ENCODE measurements around the gene CXCR2. TPM values are rescaled to one million over a fixed set of nuclear protein-coding genes. Genes with fewer than 3 reads are reported as not detected.

Gene CXCR2
- 0.12 TPM for polyA plus RNA-seq
- long read RNA-seq, donor 1: 0 reads
- long read RNA-seq, donor 2: 0 reads
- long read RNA-seq, donor 3: 0 reads
- long read RNA-seq, donor 4: 0 reads
- long read RNA-seq, donor 5: 0 reads
- long read RNA-seq, donor 6: 0 reads
- long read RNA-seq, donor 7: 0 reads
- long read RNA-seq, donor 8: 0 reads
- long read RNA-seq, donor 9: 0 reads
- long read RNA-seq, donor 10: 0 reads
- long read RNA-seq, donor 11: 0 reads

- Histone ChIP-seq H3K9me3 (ENCODE audit: control insufficient read depth, low read depth, low read length) (peaks cover 4% of the 10 kb centered on the region), H3K4me3 (ENCODE audit: low read length) (no peak within 1 kb of the TSS)
- 100% methylated on average over 1 of the region's 8 CpGs for WGBS (ENCODE audit: insufficient coverage, low lambda C conversion rate)
Observed at GRCh38 chr2:218125626-218126080, at the start of gene CXCR2. Gene CXCR2, plus strand, starts transcription at chr2:218126028. Its CDS starts 8,774 bp downstream, at chr2:218134802.

DNA sequence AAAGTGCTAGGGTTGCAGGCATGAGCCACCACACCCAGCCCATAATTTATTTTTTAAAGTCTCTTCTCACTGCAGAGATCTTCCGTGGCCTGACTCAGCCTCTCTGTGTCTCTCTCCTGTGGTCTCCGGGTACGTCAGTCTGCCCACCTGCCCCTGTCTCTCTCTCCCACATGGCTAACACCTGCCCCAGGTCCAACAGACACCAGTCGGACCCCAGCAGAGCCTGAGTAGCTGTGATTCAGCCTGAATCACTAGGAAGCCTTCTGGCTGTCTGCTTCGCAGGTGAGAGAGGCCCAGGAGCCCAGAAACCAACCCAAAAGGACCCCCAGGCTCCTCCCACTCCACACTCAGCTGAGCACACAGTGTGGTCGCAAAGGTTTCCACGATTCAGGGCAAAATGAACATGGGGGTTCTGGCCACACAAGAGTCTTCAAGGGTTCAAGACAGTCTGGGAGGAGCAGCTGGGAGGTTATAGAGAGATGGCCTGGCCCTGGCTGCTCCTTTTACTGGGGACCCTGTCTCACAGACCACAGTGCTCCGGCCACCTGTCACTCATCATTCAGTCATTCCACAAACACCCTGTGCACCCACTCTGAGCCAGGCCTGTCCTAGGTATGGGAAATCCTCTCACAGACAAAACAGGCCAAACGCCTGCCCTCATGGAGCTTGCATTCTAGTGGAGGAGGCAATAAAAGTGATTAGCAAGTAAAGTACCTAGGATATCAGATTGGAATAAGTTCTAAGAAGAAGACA lies 48.2 kb upstream of the CXCR2 start:
- Histone ChIP-seq H3K4me1 (ENCODE audit: control insufficient read depth, insufficient read depth, low read length) (no peaks in the 10 kb centered on the region), H3K36me3 (ENCODE audit: control insufficient read depth, insufficient read depth, low read length) (no peaks in the 10 kb centered on the region), H3K27ac (ENCODE audit: low read length) (no peak overlapping the region), H3K27me3 (ENCODE audit: control insufficient read depth, insufficient read depth, low read length) (no peaks in the 10 kb centered on the region), H3K9me3 (ENCODE audit: control insufficient read depth, low read depth, low read length) (no peaks in the 10 kb centered on the region), H3K4me3 (ENCODE audit: low read length) (no peak overlapping the region)
- DNase-seq: no peak
- WGBS (ENCODE audit: insufficient coverage, low lambda C conversion rate): no CpG with 5 or more reads among the region's 9 CpGs

More at GRCh38 chr2:218125626-218126080, at the start of gene CXCR2:
- no peaks in the 10 kb centered on the region for H3K4me1 ChIP-seq (ENCODE audit: control insufficient read depth, insufficient read depth, low read length)
- peaks cover 13% of the 10 kb centered on the region for H3K27me3 ChIP-seq (ENCODE audit: control insufficient read depth, insufficient read depth, low read length)
- H3K27ac ChIP-seq (ENCODE audit: low read length): no peak within 1 kb of the TSS
- no peaks in the 10 kb centered on the region for H3K36me3 ChIP-seq (ENCODE audit: control insufficient read depth, insufficient read depth, low read length)
- no peak for DNase-seq

- no peaks in the 10 kb centered on the region for H3K4me1 ChIP-seq (ENCODE audit: control insufficient read depth, insufficient read depth, low read length)
- no peak overlapping the region for H3K27ac ChIP-seq (ENCODE audit: low read length)
- H3K27me3 ChIP-seq (ENCODE audit: control insufficient read depth, insufficient read depth, low read length): no peaks in the 10 kb centered on the region
- no peak overlapping the region for H3K4me3 ChIP-seq (ENCODE audit: low read length)
- no peaks in the 10 kb centered on the region for H3K36me3 ChIP-seq (ENCODE audit: control insufficient read depth, insufficient read depth, low read length)
- no peak for DNase-seq
- no CpG with 5 or more reads among the region's 15 CpGs for WGBS (ENCODE audit: insufficient coverage, low lambda C conversion rate)
- H3K9me3 ChIP-seq (ENCODE audit: control insufficient read depth, low read depth, low read length): no peaks in the 10 kb centered on the region
Observed at GRCh38 chr2:218079943-218080913, 45.6 kb upstream of the CXCR2 start.

DNA sequence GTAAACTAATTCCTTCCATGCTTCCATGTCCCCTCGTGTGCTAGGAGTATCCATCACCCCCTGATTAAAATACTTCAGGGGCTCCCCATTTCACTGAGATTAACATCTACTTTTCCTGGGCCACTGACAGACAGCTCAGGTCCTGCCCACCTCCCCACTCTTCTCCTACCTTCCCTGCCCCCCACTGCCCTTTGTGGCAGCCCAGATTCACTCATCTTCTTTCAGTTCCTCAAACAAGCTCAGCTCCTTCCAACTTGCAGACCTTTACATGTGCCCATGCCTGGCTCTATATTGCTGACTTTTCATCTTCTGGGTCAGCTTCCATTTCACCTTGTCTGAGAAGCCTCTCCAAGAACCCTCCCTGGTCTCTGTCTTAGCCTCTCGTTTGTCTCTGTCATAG lies 44.8 kb upstream of the CXCR2 start:
- H3K27me3 ChIP-seq (ENCODE audit: control insufficient read depth, insufficient read depth, low read length): peaks cover 3% of the 10 kb centered on the region
- no peak overlapping the region for H3K4me3 ChIP-seq (ENCODE audit: low read length)
- no peak overlapping the region for H3K27ac ChIP-seq (ENCODE audit: low read length)
- DNase-seq: no peak
- no peaks in the 10 kb centered on the region for H3K9me3 ChIP-seq (ENCODE audit: control insufficient read depth, low read depth, low read length)
- H3K4me1 ChIP-seq (ENCODE audit: control insufficient read depth, insufficient read depth, low read length): no peaks in the 10 kb centered on the region
- no peaks in the 10 kb centered on the region for H3K36me3 ChIP-seq (ENCODE audit: control insufficient read depth, insufficient read depth, low read length)
- WGBS (ENCODE audit: insufficient coverage, low lambda C conversion rate): 100% methylated on average over 1 of the region's 2 CpGs

- DNase-seq: no peak
- WGBS (ENCODE audit: insufficient coverage, low lambda C conversion rate): no CpG with 5 or more reads among the region's 7 CpGs
- no peaks in the 10 kb centered on the region for H3K4me1 ChIP-seq (ENCODE audit: control insufficient read depth, insufficient read depth, low read length)
- no peaks in the 10 kb centered on the region for H3K36me3 ChIP-seq (ENCODE audit: control insufficient read depth, insufficient read depth, low read length)
- H3K27ac ChIP-seq (ENCODE audit: low read length): no peak overlapping the region
- peaks cover 4% of the 10 kb centered on the region for H3K9me3 ChIP-seq (ENCODE audit: control insufficient read depth, low read depth, low read length)
- H3K4me3 ChIP-seq (ENCODE audit: low read length): no peak overlapping the region
- H3K27me3 ChIP-seq (ENCODE audit: control insufficient read depth, insufficient read depth, low read length): peaks cover 3% of the 10 kb centered on the region
Observed at GRCh38 chr2:218081695-218082094, 44.1 kb upstream of the CXCR2 start.

- peaks cover 4% of the 10 kb centered on the region for H3K9me3 ChIP-seq (ENCODE audit: control insufficient read depth, low read depth, low read length)
- H3K4me3 ChIP-seq (ENCODE audit: low read length): no peak overlapping the region
- DNase-seq: no peak
- no peak overlapping the region for H3K27ac ChIP-seq (ENCODE audit: low read length)
- no CpG with 5 or more reads among the region's 14 CpGs for WGBS (ENCODE audit: insufficient coverage, low lambda C conversion rate)
- peaks cover 3% of the 10 kb centered on the region for H3K27me3 ChIP-seq (ENCODE audit: control insufficient read depth, insufficient read depth, low read length)
- H3K4me1 ChIP-seq (ENCODE audit: control insufficient read depth, insufficient read depth, low read length): no peaks in the 10 kb centered on the region
- H3K36me3 ChIP-seq (ENCODE audit: control insufficient read depth, insufficient read depth, low read length): no peaks in the 10 kb centered on the region
Observed at GRCh38 chr2:218082586-218083351, 43.1 kb upstream of the CXCR2 start.

- WGBS (ENCODE audit: insufficient coverage, low lambda C conversion rate): no CpG with 5 or more reads among the region's 3 CpGs
- Histone ChIP-seq H3K27me3 (ENCODE audit: control insufficient read depth, insufficient read depth, low read length) (peaks cover 3% of the 10 kb centered on the region), H3K27ac (ENCODE audit: low read length) (no peak overlapping the region), H3K4me3 (ENCODE audit: low read length) (no peak overlapping the region), H3K36me3 (ENCODE audit: control insufficient read depth, insufficient read depth, low read length) (no peaks in the 10 kb centered on the region), H3K4me1 (ENCODE audit: control insufficient read depth, insufficient read depth, low read length) (no peaks in the 10 kb centered on the region), H3K9me3 (ENCODE audit: control insufficient read depth, low read depth, low read length) (peaks cover 4% of the 10 kb centered on the region)
- DNase-seq: no peak
Observed at GRCh38 chr2:218083352-218083676, 42.5 kb upstream of the CXCR2 start.

- no peak overlapping the region for H3K27ac ChIP-seq (ENCODE audit: low read length)
- peaks cover 4% of the 10 kb centered on the region for H3K9me3 ChIP-seq (ENCODE audit: control insufficient read depth, low read depth, low read length)
- peaks cover 6% of the 10 kb centered on the region for H3K27me3 ChIP-seq (ENCODE audit: control insufficient read depth, insufficient read depth, low read length)
- H3K36me3 ChIP-seq (ENCODE audit: control insufficient read depth, insufficient read depth, low read length): no peaks in the 10 kb centered on the region
- no peak for DNase-seq
- no peaks in the 10 kb centered on the region for H3K4me1 ChIP-seq (ENCODE audit: control insufficient read depth, insufficient read depth, low read length)
- H3K4me3 ChIP-seq (ENCODE audit: low read length): no peak overlapping the region
Observed at GRCh38 chr2:218086478-218086877, 39.4 kb upstream of the CXCR2 start.

GRCh38 chr2:218089259-218089658 lies 36.6 kb upstream of the CXCR2 start:
- WGBS (ENCODE audit: insufficient coverage, low lambda C conversion rate): no CpG with 5 or more reads among the region's 8 CpGs
- no peak overlapping the region for H3K4me3 ChIP-seq (ENCODE audit: low read length)
- H3K27ac ChIP-seq (ENCODE audit: low read length): no peak overlapping the region
- no peaks in the 10 kb centered on the region for H3K4me1 ChIP-seq (ENCODE audit: control insufficient read depth, insufficient read depth, low read length)
- H3K9me3 ChIP-seq (ENCODE audit: control insufficient read depth, low read depth, low read length): peaks cover 4% of the 10 kb centered on the region
- H3K27me3 ChIP-seq (ENCODE audit: control insufficient read depth, insufficient read depth, low read length): peaks cover 6% of the 10 kb centered on the region
- no peak for DNase-seq
- no peaks in the 10 kb centered on the region for H3K36me3 ChIP-seq (ENCODE audit: control insufficient read depth, insufficient read depth, low read length)

DNA sequence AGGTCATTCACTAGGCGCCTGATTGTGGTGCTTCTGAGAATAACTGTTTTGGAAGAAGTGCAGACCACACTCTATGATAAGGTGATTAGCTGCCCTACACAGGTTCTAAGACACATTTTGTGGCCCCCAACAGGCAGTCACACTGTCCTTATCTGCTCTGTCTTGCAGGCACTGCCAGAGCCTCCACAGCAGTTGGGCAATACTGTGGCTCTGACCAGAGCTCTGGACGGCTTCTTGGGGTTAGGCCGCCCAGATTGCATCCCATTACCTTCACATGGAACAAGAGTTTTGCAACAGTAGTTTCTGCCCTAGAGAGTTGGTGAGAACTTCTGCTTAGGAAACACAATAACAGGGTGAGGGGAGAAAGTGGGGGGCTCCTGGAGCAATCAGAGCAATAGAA lies 34.1 kb upstream of the CXCR2 start:
- Histone ChIP-seq H3K27ac (ENCODE audit: low read length) (no peak overlapping the region), H3K9me3 (ENCODE audit: control insufficient read depth, low read depth, low read length) (no peaks in the 10 kb centered on the region), H3K4me1 (ENCODE audit: control insufficient read depth, insufficient read depth, low read length) (no peaks in the 10 kb centered on the region), H3K27me3 (ENCODE audit: control insufficient read depth, insufficient read depth, low read length) (peaks cover 3% of the 10 kb centered on the region), H3K36me3 (ENCODE audit: control insufficient read depth, insufficient read depth, low read length) (no peaks in the 10 kb centered on the region), H3K4me3 (ENCODE audit: low read length) (no peak overlapping the region)
- no CpG with 5 or more reads among the region's 3 CpGs for WGBS (ENCODE audit: insufficient coverage, low lambda C conversion rate)
- DNase-seq: no peak

Measured in large intestine (tissue), 12 donors.